Measurements from ENCODE around the gene FOS. TPM values are rescaled to one million over a fixed set of nuclear protein-coding genes. Genes with fewer than 3 reads are reported as not detected.

Gene FOS
- total and polyA plus RNA-seq, 2 donors (not counting 1 experiment from before 2014, with no cell fraction given) = 103 to 4,077 TPM

- Histone ChIP-seq H3K4me2 (replicated peaks; ENCODE audit: low read depth, low read length, poor library complexity, severe bottlenecking) (no peak overlapping the region), H3K4me3 (ENCODE audit: control extremely low read depth in 1 of 5, extremely low read depth in 1 of 5, insufficient read depth in 1 of 5, low read depth in 2 of 5, low read length in 4 of 5) (no peak overlapping the region), H3K9ac (ENCODE audit: low read length) (no peak overlapping the region), H3K9me3 (ENCODE audit: control extremely low read depth in 1 of 3, control insufficient read depth in 2 of 3, insufficient read depth in 1 of 3, low read length in 2 of 3) (no peaks in the 10 kb centered on the region), H3K4me1 (ENCODE audit: control insufficient read depth in 2 of 2, insufficient read depth in 2 of 2, low read length in 2 of 2) (peaks cover 15 to 20% of the 10 kb centered on the region in 2 donors), H2AFZ (ENCODE audit: insufficient read depth, low read depth, low read length, poor library complexity, severe bottlenecking) (no peak overlapping the region), H3K27ac (ENCODE audit: low read length in 2 of 2) (no peak overlapping the region), H3K79me2 (ENCODE audit: control insufficient read depth, insufficient read depth, low read length) (no peaks in the 10 kb centered on the region), H4K20me1 (ENCODE audit: control insufficient read depth, insufficient read depth, low read length, poor library complexity, severe bottlenecking) (no peaks in the 10 kb centered on the region), H3K27me3 (replicated peaks in 1 of 4; ENCODE audit: control extremely low read depth in 1 of 4, control insufficient read depth in 3 of 4, insufficient read depth in 4 of 4, low read length in 3 of 4) (no peaks in the 10 kb centered on the region), H3K36me3 (replicated peaks in 1 of 2; ENCODE audit: control extremely low read depth in 1 of 2, control insufficient read depth in 1 of 2, extremely low read depth in 1 of 2, insufficient read depth in 2 of 2, low read length in 1 of 2) (no peaks in the 10 kb centered on the region)
- DNase-seq = no peak
- Mint-ChIP-seq H3K27me3 (no peaks in the 10 kb centered on the region), H3K27ac (no peak overlapping the region), H3K4me1 (peaks cover 27% of the 10 kb centered on the region), H3K9me3 (ENCODE audit: insufficient read depth) (no peaks in the 10 kb centered on the region), H3K4me3 (no peak overlapping the region)
- WGBS (ENCODE audit: insufficient coverage) = 56% methylated on average over 5 of the region's 7 CpGs
- intact Hi-C loops (cut with micrococcal nuclease) = loop anchor here (5.0 kb wide), 1 partner anchor 33 kb away; no protein-coding TSS in a partner anchor
- no peak for TF ChIP-seq EZH2 (IDR thresholded peaks at IDR 0.05; ENCODE audit: borderline replicate concordance, insufficient read depth, low read depth, low read length, poor library complexity, severe bottlenecking)
- no peak for TF ChIP-seq CTCF (IDR thresholded peaks at IDR 0.05)
- CTCF ChIA-PET = interaction anchor here (0.9 to 5.4 kb wide), 2 partner anchors 37 to 41 kb away, joined by 3 to 40 read pairs; no protein-coding TSS in a partner anchor
- POLR2A ChIA-PET = interaction anchor here (0.5 to 0.9 kb wide), 2 partner anchors 9 to 111 kb away, joined by 3 to 4 read pairs; no protein-coding TSS in a partner anchor
- no peak for ATAC-seq (ENCODE audit: low read depth)
Measured at GRCh38 chr14:75254901-75255584, 23.6 kb upstream of the FOS start.
